Esophagus muscularis mucosa (tissue), 4 donors: Measurements from ENCODE around the gene STAT2. TPM values are rescaled to one million over a fixed set of nuclear protein-coding genes. Genes with fewer than 3 reads are reported as not detected.

Experiments
- DNase-seq: peaks from one replicate; pipeline ENCODE4 v3.0.0-alpha.2; 2017; ENCODE audit errors: extremely low spot score
- H3K27ac ChIP-seq, 4 donors: fragments of 200-600 bp; sonication (generic); replicated peaks in 1 of 4; 1 replicate in 3 of 4; 2 replicates in 1 of 4; pipeline ENCODE4 v1.5.1; 2016 to 2019; ENCODE audit warnings: mild to moderate bottlenecking in 1 of 4
- H3K27me3 ChIP-seq, 4 donors: fragments of 200-600 bp; sonication (generic); one replicate each; pipeline versions ENCODE4 v1.5.1 to v1.6.0; 2016 to 2019
- H3K36me3 ChIP-seq, 4 donors: fragments of 200-600 bp; sonication (generic); one replicate each; pipeline ENCODE4 v1.5.1; 2016 to 2019
- H3K4me1 ChIP-seq, 4 donors: fragments of 200-600 bp; sonication (generic); one replicate each; pipeline ENCODE4 v1.5.1; 2016 to 2019
- H3K4me3 ChIP-seq, 4 donors: fragments of 200-600 bp; sonication (generic); 1 replicate in 2 of 4; 2 replicates in 2 of 4; pipeline ENCODE4 v1.5.1; 2016 to 2019; ENCODE audit warnings: mild to moderate bottlenecking in 4 of 4, moderate library complexity in 1 of 4
- H3K9me3 ChIP-seq, 4 donors: fragments of 200-600 bp; sonication (generic); 1 replicate in 3 of 4; 2 replicates in 1 of 4; pipeline ENCODE4 v1.5.1; 2016 to 2019
- CTCF ChIP-seq, 3 experiments: fragments of 200-600 bp in 2 of 3; fragments of 450-650 bp in 1 of 3; sonication (generic) in 2 of 3; IDR thresholded peaks; one replicate each; pipeline ENCODE4 v1.5.1; 2017 to 2019; ENCODE audit warnings: antibody characterized with exemption in 3 of 3, mild to moderate bottlenecking in 2 of 3, moderate library complexity in 1 of 3
- EP300 ChIP-seq: sonication (generic); formaldehyde crosslinking; IDR thresholded peaks from one replicate; pipeline ENCODE4 v1.6.1; 2017; ENCODE audit warnings: antibody characterized with exemption
- POLR2A ChIP-seq: fragments of 450-650 bp; IDR thresholded peaks from one replicate; pipeline ENCODE4 v1.6.1; 2017; ENCODE audit warnings: antibody characterized with exemption, moderate library complexity, mild to moderate bottlenecking, low read depth
- POLR2AphosphoS5 ChIP-seq, 2 donors: sonication (generic); formaldehyde crosslinking; IDR thresholded peaks; one replicate each; pipeline ENCODE4 v1.6.1; 2017; ENCODE audit warnings: antibody characterized with exemption in 2 of 2
- WGBS: methylation state at CpG from one replicate; pipeline ENCODE4 v1.1.5; 2018; 5-methylcytosine and 5-hydroxymethylcytosine counted together
- intact Hi-C: fragments of 100-400 bp; cut with DNase I; formaldehyde crosslinking; loops from one replicate; pipeline ENCODE4 v1.15.1; 2023
- total RNA-seq, 4 donors: library from RNA; depleted of rRNA; stranded (reverse); fragments of >200 nt; gene quantifications; one replicate each; pipeline versions ENCODE4 v1.1.0 to v1.2.1, GENCODE V29; 2016

STAT2 gene
- total RNA-seq, 4 donors from 2014 or later: 55.7 to 78.9 (median 68.2) TPM

DNA sequence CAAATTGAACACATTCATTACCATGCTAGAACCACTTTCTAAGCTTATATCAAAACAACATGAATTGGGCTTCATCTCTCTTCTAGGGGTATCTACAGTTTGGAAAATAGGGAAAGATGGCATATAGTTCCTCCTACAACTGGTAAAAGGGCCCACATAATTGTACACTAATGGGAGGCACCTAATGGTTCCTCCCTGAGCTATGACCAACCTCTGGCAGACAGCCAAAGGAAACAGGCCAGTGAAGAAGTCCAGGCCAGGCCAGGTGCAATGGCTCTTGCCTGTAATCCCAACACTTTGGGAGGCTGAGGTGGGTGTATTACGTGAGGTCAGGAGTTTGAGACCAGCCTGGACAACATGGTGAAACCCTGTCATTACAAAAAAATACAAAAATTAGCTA lies 26.0 kb upstream of the STAT2 start:
- Histone ChIP-seq H3K36me3 (no peaks in the 10 kb centered on the region), H3K9me3 (no peaks in the 10 kb centered on the region), H3K4me3 (no peak overlapping the region), H3K4me1 (no peaks in the 10 kb centered on the region), H3K27ac (no peak overlapping the region), H3K27me3 (no peaks in the 10 kb centered on the region)
- 100% methylated on average over 1 of the region's 1 CpG for WGBS
- TF ChIP-seq CTCF (IDR thresholded peaks at IDR 0.05) (no peak), POLR2AphosphoS5 (IDR thresholded peaks at IDR 0.05) (no peak), EP300 (no peak), POLR2A (no peak)
- no peak for DNase-seq
- intact Hi-C loops: no loop called here

DNA sequence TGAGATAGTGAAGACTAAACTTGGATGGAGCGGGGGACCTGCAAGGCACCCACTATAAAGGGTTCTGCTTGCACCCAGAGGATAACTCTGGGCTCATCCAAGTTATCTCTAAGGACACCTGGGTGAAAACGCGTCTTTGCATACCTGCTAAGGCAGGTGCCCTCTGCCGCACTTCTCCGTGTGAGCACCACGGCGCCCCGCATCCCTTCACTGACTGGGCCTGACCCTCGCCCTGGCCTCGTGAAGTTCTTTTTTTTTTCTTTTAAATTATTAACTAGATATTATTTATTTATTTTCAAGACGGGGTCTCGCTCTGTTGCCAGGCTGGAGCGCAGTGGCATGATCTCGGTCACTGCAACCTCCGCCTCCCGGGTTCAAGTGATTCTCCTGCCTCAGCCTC lies 22.7 kb upstream of the STAT2 start:
- DNase-seq: no peak
- Histone ChIP-seq H3K36me3 (no peaks in the 10 kb centered on the region), H3K9me3 (no peaks in the 10 kb centered on the region), H3K27me3 (no peaks in the 10 kb centered on the region), H3K4me3 (no peak overlapping the region), H3K27ac (no peak overlapping the region), H3K4me1 (no peaks in the 10 kb centered on the region)
- no peak for TF ChIP-seq EP300
- no peak for TF ChIP-seq POLR2A
- TF ChIP-seq POLR2AphosphoS5 (IDR thresholded peaks at IDR 0.05): no peak
- TF ChIP-seq CTCF (IDR thresholded peaks at IDR 0.05): no peak
- WGBS: 91% methylated on average over 16 of the region's 16 CpGs
- intact Hi-C loops: no loop called here

- Histone ChIP-seq H3K9me3 (no peaks in the 10 kb centered on the region), H3K36me3 (no peaks in the 10 kb centered on the region), H3K27ac (no peak overlapping the region), H3K4me1 (no peaks in the 10 kb centered on the region), H3K4me3 (no peak overlapping the region), H3K27me3 (no peaks in the 10 kb centered on the region)
- WGBS: 48% methylated on average over 1 of the region's 1 CpG
- no peak for DNase-seq
- intact Hi-C loops: loop anchor here (10.0 kb wide), 1 partner anchor 47 kb away; no protein-coding TSS in a partner anchor
- no peak for TF ChIP-seq EP300
- TF ChIP-seq CTCF (IDR thresholded peaks at IDR 0.05): no peak
- TF ChIP-seq POLR2AphosphoS5 (IDR thresholded peaks at IDR 0.05): no peak
- TF ChIP-seq POLR2A: no peak
Observed at GRCh38 chr12:56377989-56378316, 18.0 kb upstream of the STAT2 start.

- intact Hi-C loops: loop anchor here (10.0 kb wide), 1 partner anchor 47 kb away; no protein-coding TSS in a partner anchor
Observed at GRCh38 chr12:56377310-56377988, 17.5 kb upstream of the STAT2 start.

More at GRCh38 chr12:56377310-56377988, 17.5 kb upstream of the STAT2 start:
- WGBS: 78% methylated on average over 4 of the region's 4 CpGs
- DNase-seq: no peak
- H3K4me3 ChIP-seq: no peak overlapping the region
- no peaks in the 10 kb centered on the region for H3K9me3 ChIP-seq
- no peaks in the 10 kb centered on the region for H3K4me1 ChIP-seq
- H3K27me3 ChIP-seq: no peaks in the 10 kb centered on the region
- H3K36me3 ChIP-seq: no peaks in the 10 kb centered on the region
- TF ChIP-seq POLR2AphosphoS5 (IDR thresholded peaks at IDR 0.05) (no peak), CTCF (IDR thresholded peaks at IDR 0.05) (no peak), POLR2A (no peak), EP300 (no peak)
- H3K27ac ChIP-seq: no peak overlapping the region
